ENCODE measurements around the gene PHF21A.
"Not testable (repeated sequence)": the region's sequence is repeated elsewhere in the genome, so short reads cannot be mapped to it uniquely, and the experiment has no call there.

The PHF21A gene

DNA sequence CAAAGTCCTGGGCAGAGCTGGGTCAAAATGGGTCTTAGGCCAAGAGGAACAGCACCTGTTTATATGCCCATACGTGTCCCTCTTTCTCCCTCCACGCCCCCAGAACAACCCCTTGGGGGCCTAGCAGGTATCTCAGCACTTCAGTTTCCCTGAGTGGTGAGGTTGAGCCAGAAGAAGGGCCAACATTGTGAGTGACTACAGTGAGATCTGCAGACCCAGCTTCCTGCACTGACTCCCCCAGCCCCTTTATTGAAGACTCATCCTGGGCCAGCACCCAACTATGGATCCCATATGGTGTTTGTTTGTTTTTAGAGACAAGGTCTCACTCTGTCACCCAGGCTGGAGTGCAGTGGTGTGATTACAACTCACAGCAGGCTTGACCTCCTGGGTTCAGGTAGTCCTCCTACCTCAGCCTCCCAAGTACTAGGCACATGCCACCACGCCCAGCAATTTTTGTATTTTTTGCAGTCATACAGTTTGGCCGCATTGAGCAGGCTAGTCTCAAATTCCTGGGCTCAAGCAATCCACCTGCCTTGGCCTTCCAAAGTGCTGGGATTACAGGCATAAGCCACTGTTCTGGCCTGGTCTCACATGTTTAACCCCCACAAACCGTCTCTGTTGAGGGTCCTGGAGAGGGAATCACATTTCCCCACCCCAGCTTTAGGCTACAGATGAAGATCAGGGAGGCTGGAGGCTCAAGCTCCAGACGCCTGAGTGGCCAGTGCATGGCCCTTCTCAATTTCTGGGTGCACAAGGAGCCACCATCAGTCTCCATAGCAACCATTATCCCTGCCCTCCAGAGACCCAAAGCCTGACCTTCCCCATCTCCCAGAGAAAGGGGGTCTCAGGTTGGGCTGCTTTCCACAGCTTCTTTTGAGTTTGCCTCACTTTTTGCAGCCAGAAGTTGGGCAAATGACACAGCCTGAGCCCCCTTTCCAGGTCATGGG, 200.4 kb downstream of the PHF21A start:
- no peak for DNase-seq (ENCODE audit: low spot score)

DNA sequence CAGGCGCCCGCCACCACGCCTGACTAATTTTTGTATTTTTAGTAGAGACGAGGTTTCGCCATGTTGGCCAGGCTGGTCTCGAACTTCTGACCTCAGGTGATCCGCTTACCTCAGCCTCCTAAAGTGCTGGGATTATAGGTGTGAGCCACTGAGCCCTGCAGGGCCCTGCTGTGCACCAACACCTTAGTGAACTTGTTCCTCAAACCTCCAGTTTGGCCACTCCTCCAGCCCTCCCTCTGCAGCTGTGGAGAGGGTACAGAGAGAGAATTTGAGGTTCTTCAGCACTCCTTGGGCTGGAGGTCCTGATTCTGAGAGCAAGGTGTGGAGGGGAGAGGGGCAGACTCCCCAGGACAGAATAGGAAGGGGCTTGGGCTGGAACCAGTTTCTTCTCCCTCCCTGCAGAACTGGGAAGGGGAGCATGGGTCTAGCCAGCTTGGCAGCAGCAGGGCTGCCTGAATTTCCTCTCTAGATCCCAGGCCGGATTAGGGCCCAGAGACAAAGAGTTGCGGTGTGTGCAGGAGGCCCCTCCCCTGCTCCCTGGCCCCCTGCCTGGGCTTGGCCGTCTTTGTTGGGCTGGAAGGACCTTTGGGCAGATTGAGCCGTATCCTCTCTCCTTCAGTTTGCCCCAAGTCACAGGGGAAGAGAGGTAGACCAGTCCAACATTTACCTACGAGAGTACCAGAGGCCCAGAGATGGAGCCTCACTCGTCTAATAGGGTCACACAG, 201.3 kb downstream of the PHF21A start:
- no peak for DNase-seq (ENCODE audit: low spot score)

DNA sequence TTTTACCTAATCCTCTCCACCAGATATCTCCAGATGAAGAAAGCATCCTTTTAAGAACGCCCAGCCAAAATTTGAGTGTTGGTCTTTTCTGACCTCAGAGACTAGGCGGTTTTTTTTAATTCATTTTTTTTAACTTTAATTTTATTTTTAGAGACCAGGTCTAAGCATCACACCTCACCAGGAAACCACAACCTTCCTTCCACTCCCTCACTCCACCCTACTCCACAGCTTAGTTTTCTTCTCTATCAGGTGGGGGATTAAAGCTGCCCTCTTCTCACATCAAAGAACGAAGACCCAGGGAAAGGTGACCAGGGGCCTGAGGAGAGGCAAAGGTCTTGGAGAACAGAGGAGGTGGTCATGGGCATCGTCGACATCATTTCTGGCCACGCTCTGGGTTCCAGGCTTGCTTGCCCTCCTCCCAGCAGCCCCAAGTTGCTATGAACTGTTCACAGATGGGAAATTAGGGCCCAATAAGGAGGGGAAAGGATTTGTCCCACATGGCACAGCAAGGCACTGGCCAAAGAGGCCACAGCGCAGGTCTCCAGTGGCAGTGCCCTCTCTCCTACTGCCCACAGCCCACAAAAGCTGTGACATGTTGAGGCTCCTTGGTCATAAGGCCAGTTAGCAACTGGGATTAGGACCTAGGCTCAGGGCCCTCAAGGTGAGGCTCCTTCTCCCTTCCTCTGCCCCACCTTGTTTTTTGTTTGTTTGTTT, 202.1 kb downstream of the PHF21A start:
- no peak for DNase-seq (ENCODE audit: low spot score)

DNA sequence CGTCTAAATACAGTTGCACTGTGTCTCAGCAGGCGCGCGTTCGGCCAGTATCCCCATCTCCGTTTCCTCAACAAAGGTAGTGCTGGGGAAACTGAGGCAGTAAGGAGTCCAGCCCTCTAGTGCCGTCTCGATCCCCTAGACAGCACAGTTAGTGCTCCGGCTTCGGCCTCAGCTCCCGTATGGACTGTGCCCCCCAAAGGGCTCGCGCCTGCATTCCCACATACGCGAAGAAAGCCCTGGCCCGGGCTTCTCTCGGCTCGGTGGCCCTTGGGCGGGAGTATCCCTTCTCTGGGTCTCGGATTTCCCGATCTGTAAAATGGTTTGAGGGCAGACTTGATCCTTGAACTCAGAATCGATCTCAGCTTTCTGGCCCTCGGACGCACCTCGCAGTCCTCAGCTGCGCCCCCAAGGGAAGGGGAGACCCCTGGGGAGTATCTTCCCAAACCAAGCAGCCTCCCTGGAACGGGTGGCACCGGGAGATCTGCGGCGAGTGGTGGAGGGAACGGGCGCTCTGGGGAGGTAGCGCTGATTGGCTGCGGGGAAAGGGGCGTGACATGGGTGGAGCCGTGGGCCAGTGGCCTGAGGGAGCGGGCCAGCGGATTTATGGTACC, 202.8 kb downstream of the PHF21A start:
- peak; percentile 80 for DNase-seq (ENCODE audit: low spot score)

DNA sequence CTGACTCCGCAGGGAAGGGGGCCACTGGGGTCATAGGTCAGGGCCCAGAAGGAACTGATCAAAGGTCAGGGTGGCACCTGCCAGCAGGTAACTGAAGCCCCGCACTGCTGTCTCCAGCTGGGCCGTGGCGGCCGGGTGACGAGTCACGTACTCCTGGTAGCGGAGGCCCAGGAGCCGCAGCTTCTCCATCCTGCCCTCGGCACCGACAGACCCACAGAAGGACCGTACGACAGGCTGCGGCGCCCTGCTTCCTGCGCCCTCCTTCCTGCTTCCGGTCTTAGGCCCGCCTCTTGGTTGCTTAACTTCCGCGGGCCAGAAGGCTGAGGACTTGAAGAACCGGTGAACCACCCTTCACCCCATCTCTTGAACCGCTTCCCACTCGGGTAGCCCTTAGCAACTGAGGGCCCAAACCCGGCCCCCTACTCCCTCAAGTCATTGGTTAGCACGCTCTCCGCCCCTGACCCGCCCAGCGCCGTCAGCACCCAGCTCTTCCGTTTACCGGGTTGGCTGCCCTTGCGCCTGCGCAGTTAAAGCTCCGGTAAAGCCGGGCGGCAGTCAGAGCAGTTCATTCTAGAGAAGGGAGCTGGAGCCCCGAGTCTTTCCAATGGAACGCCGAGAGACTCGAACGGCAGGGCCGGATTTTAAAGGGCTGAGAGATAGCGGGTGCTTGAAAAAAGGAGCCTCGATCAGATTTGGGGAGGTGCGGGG, 203.5 kb downstream of the PHF21A start, which contains the start of gene PEX16:
Gene PEX16, minus strand, starts transcription at position 255 of the 708 bp plus-strand sequence. Its CDS starts 66 bp downstream, at position 189.
- peak; percentile 97 for DNase-seq (ENCODE audit: low spot score)

DNA sequence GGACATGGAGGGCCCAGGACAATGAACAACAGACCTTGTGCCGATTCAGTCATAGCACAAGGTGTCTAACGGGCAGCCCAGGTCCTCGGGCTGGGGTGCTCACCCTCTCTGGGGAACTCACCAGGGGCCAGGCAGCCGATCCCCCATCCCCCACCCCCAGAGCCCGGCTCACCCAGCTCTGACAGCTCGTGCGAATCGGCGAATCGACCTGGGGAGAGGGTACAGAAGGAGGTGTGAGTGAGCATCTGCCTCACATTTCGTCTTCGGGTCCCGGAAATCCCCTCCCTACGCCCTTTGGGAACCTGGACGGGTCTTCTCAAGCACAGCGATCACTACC, 204.0 kb downstream of the PHF21A start:
- no peak for DNase-seq (ENCODE audit: low spot score)

DNA sequence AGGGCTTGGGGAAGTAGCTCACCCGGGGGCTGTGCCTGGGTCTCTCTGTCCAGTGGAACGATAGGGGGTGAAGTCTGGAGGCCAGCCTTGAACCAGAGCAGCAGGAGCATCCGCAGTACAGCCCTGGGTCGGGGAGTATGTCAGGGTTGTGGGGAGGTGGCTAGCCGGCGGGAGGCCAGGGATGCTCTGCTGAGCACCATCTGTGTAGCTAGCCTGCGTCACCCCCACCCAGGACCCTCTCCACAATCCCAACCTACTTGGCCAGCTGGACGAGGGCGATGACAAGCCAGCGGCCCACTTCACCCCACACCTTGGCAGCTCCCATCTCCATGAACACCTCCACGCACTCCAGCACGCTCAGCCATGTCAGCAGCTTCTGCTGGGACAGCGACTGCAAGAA, 205.8 kb downstream of the PHF21A start:
- DNase-seq (ENCODE audit: low spot score), result no peak

DNA sequence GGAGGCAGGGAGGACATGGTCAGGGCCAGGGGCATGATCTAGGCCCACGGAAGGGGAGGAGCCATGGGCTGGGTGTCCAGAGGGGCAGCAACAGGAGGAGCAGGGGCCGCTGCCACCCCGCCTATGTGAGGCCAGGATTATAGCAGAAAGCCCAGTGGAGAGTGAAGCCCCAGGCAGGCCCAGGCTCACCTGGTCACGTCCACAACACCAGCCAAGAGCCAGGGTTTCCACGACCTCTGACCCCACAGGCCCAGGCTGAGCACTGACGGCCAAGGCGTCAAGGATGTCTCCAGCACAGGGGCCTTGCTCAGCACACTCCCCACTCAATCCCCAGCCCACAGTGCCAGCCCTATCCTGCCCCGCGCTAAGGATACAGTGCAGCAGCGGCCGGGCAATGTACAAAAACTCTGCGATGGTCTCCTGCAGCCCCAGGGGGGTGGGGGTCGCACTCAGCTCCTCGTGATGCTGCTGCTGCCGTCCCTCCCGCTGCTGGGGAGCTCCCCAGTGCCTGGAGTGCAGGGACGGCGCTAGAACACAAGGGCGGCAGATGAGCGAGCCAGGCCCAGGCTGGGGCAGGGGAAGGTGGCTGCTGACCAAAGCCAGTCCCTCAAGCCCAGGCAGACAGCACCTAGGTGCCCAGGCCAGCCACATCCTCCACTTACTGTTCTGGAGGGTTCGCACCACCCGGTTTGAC, 207.2 kb downstream of the PHF21A start:
- DNase-seq (ENCODE audit: low spot score), result no peak

DNA sequence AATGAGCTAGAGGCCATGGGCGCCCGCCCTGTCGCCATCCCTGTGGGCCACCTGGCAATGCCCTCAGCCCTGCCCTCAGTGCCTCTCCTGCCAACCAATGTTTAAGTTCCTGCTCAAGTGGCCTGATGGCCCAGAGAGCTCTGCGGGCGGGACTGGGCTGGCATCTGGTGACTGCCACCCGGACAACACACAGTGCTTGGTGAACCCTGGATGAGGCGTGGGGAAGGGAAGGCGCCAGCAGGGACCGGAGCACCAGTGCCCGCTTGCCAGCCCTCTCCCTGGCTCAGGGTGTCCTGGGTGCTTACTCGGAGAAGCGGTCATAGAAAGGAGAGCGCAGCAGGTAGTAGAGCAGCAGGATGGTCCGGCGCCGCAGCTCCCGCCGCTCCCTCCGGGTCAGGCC, 207.7 kb downstream of the PHF21A start:
- no peak for DNase-seq (ENCODE audit: low spot score)

DNA sequence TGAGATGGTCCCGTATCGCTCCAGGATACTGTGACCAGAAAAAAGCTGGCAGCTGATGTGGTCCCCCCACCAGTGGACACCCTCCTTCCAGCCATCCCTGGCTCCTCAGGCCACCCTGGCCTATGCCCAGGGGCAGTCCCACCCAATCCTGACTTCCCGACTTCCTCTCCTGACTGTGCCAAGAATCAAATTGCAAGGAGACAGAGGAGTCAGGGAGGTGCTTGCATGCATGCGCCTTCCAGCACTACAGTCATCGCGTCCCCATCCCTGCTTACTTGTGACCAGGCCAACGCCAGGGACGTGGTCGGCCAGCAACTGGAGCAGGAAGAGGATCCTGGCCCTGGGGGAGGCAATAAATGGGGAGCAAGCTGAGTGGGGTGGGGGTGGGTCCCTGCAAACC, 210.6 kb downstream of the PHF21A start:
- DNase-seq (ENCODE audit: low spot score), result no peak

DNA sequence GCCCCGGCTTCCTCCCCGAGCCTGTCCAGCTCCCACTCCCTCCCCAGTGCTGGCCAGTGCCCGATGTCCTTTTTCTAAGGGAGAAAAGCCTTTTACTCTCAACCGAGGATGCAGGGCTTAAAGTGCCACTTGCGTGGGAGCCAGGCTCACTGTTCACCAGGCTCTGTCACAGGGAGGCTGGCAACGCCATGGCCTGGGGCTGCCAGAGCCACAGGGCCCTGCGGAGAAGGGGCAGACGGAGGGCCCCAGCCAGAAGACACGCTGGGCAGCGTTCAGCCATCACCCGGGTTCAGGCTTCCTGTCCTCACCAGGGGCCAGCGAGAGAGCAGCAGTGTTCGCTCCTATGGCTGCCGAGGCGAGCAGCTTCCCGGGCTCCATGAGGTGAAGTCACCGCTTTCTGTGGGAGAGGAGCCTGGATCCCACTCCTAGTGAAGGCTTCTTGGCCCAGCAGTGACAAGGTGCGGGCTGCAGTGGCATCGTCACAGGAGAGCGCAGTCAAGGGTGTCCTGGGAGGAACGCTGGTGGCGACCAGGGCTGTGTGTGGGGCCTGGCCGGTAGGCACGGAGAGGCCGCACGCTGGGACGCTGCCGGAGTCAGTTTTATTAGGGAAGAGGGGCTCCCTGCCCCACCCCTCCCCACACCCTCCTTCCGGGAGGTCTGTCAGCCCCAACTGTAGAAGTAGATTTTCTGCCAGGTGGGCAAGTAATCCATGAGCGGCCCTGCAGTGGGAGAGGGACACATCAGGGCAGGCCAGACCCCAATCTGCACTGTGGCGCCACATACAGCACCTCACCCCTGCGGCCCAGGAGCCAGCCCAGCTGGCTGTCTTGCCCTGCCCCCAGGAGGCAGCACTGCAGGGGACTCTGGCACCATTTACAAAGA, 211.4 kb downstream of the PHF21A start:
- DNase-seq (ENCODE audit: low spot score), result no peak

DNA sequence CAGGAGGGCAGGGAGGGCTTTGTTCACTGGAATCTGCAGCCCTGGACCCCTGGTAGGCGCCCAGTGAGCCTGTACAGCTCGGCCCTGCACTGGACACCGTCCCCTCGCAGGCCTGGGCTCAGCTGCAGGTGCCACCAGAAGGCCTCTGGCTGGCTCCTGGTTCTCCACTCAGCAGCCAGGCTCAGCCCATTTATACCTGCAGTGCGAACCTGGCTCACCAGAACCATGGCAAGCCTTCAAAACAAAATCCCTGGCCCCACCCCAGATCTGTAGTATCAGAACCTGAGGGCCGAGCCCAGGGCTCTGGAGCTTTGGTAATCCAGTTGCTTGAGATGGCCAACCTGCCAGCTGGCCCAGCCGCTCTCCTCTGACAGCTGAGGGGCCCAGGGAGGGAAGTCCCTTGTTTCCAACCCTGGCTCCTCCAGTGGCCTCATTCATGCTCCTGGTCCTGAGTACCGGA, 213.3 kb downstream of the PHF21A start:
- no peak for DNase-seq (ENCODE audit: low spot score)

DNA sequence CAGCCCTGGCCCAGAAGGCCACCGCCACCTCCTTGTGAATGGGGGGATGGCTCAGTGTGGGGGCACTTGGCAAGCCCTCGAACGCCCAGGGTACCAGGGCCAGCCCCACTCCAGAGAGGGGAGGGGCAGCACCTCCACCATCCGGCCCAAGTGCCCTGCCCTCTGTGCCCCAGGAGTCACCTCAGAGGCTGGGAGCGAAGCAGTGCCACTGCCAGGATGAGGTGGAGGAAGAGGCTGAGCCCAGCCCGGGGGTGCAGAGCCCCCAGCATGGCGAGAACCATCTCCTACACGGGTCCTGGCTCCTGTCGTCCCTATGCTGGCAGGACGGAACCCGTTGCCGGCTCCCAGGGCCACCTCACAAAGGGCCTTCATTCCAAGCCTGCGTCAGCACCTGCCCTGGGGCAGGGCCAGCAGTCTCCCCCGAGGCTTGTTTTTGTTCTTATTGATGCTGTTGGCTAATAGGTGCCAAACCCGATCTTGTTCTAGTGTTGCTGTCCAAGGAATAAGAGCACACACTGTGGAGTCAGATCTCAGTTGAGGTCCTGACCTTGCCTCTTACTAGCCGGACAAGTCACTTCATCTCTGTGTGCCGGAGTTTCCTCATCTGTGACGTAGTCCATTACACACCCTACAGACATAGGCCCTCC, 214.2 kb downstream of the PHF21A start, which contains the start of gene FREY1:
Gene FREY1, minus strand, starts transcription at position 307 of the 647 bp plus-strand sequence. Its CDS starts 26 bp downstream, at position 281.
- DNase-seq (ENCODE audit: low spot score), result no peak

DNA sequence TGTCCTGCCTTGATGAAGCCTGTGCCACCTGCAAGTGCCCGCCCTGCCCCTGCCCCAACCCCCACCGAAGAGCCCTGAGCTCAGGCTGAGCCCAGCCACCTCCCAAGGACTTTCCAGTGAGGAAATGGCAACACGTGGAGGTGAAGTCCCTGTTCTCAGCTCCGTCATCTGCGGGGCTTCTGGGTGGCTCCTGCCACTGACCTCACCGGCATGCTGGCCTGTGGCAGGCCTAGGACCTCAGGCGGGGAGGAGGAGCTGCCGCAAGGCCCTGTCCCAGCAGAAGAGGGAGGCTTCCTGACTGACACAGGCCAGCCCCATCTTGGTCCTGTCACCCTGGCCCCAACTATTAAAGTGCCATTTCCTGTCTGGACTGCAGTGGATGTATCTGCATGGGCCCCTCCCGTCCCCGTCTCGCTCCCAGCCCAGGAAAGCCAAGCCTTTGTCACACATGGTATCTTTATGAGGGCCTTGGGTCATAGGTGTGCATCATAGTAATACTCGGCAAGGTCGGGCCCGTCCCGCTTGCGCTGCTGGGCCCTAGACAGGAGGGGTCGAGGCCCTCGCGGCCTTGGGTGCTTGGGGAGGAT, 215.1 kb downstream of the PHF21A start:
- DNase-seq (ENCODE audit: low spot score), result no peak

DNA sequence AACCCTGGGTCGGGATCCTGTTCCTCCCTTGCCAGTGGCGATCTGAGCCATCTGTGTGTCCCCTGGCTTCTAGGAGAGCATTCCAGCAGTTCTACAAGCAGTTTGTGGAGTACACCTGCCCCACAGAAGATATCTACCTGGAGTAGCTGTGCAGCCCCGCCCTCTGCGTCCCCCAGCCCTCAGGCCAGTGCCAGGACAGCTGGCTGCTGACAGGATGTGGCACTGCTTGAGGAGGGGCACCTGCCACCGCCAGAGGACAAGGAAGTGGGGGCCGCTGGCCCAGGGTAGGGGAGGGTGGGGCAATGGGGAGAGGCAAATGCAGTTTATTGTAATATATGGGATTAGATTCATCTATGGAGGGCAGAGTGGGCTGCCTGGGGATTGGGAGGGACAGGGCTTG, 215.7 kb downstream of the PHF21A start:
- DNase-seq (ENCODE audit: low spot score), result not testable (repeated sequence)

DNA sequence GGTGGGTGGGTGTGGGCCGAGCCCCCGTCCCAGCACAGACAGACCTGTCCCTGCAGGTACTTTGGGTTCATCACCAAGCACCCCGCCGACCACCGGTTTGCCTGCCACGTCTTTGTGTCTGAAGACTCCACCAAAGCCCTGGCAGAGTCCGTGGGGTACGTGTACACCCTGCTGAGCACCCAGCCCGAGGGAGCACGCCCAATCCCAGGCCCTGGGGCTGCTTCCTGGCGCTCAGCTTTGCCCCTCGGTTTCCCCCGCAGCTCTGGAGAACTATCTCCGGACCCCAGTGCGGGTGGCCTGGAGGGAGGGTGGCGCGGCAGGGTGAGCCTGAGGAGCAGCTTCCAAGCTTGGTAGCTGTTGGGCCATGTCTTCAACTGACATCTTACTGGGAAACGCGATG, 216.2 kb downstream of the PHF21A start:
- DNase-seq (ENCODE audit: low spot score), result no peak

DNA sequence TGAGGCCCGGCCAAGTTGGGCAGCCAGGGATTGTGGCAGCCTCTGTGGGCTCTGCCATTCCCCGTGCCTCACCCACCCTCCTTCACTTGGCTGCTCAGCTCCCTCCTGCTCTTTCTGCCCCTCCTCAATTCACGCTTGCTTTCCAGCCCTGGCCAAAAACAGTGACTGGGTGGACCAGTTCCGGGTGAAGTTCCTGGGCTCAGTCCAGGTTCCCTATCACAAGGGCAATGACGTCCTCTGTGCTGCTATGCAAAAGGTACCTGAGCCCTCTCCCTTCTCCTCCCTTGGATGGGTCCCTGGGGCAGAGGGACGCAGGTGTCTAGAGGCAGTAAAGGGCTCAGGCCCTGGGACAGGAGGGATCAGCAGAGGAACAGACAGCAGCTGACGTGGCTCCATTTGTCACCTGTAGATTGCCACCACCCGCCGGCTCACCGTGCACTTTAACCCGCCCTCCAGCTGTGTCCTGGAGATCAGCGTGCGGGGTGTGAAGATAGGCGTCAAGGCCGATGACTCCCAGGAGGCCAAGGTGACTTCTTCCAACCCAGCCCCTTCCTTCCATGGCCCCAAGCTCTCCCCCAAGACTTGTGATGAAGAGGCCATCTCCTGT, 216.8 kb downstream of the PHF21A start:
- no peak for DNase-seq (ENCODE audit: low spot score)

All from SW480 (cell line).